GM18498 (cell line): Measurements from ENCODE around the gene UBE2D4.
"Not testable (repeated sequence)": the region's sequence is repeated elsewhere in the genome, so short reads cannot be mapped to it uniquely, and the experiment has no call there.

Experiments
- ATAC-seq: cut with Tn5 transposase; IDR thresholded peaks from one replicate; pipeline ENCODE4 v1.9.1; 2021; ENCODE audit warnings: mild to moderate bottlenecking, moderate library complexity; ENCODE audit not compliant: unreplicated experiment

UBE2D4 gene

GRCh38 chr7:43925984-43926797 lies at the start of gene UBE2D4:
TSS of gene UBE2D4 (plus strand) at chr7:43926436. CDS start at chr7:43926533, 97 bp downstream.
- ATAC-seq: peak; percentile 93

- no peak for ATAC-seq
Measured at GRCh38 chr7:43876976-43877745, 49.1 kb upstream of the UBE2D4 start.

- no peak for ATAC-seq
Measured at GRCh38 chr7:43877968-43878864, 48.0 kb upstream of the UBE2D4 start.

GRCh38 chr7:43878867-43879266 lies 47.4 kb upstream of the UBE2D4 start:
- ATAC-seq: no peak

- no peak for ATAC-seq
Measured at GRCh38 chr7:43879477-43879876, 46.8 kb upstream of the UBE2D4 start.

- ATAC-seq: no peak
Measured at GRCh38 chr7:43880596-43880995, 45.6 kb upstream of the UBE2D4 start.

GRCh38 chr7:43884209-43884608 lies 42.0 kb upstream of the UBE2D4 start:
- no peak for ATAC-seq

GRCh38 chr7:43884617-43885016 lies 41.6 kb upstream of the UBE2D4 start:
- ATAC-seq: no peak

GRCh38 chr7:43888993-43889945 lies 37.0 kb upstream of the UBE2D4 start:
- ATAC-seq: no peak

- no peak for ATAC-seq
Measured at GRCh38 chr7:43890468-43890867, 35.8 kb upstream of the UBE2D4 start.

- no peak for ATAC-seq
Measured at GRCh38 chr7:43891069-43891955, 34.9 kb upstream of the UBE2D4 start.

GRCh38 chr7:43895847-43896415 lies 30.3 kb upstream of the UBE2D4 start:
- no peak for ATAC-seq

GRCh38 chr7:43898571-43898970 lies 27.7 kb upstream of the UBE2D4 start:
- ATAC-seq: not testable (repeated sequence)

GRCh38 chr7:43902542-43903054 lies 23.6 kb upstream of the UBE2D4 start:
- ATAC-seq: no peak

GRCh38 chr7:43904533-43905208 lies 21.6 kb upstream of the UBE2D4 start:
- no peak for ATAC-seq

- ATAC-seq: no peak
Measured at GRCh38 chr7:43905209-43905946, 20.9 kb upstream of the UBE2D4 start.

GRCh38 chr7:43905956-43906330 lies 20.3 kb upstream of the UBE2D4 start:
- ATAC-seq: peak; percentile 38
